B cell (primary cell): ENCODE data around the gene ROR2. TPM values are rescaled to one million over a fixed set of nuclear protein-coding genes. Genes with fewer than 3 reads are reported as not detected.

Source experiments
- ATAC-seq: fragments of 200-7000 bp; cut with Tn5 transposase; one replicate; pipeline ENCODE4 v1.10.0; 2021; ENCODE audit warnings: low read depth, mild to moderate bottlenecking, moderate number of reproducible peaks, moderate library complexity
- CTCF ChIA-PET: fragments of 350-600 bp; sonication (Branson Sonifier 250); formaldehyde crosslinking; loops from one replicate; lab custom pipeline; 2021; ENCODE audit warnings: antibody characterized with exemption, inconsistent platforms; lab: Charles Lee
- POLR2A ChIA-PET: fragments of 350-600 bp; sonication (Branson Sonifier 250); formaldehyde crosslinking; loops from one replicate; lab custom pipeline; 2021; ENCODE audit warnings: antibody characterized with exemption; lab: Charles Lee
- DNase-seq: peaks from one replicate; pipeline ENCODE4 v3.0.0; 2013
- H2AFZ ChIP-seq: 2 replicates; pipeline ENCODE4 v1.6.1; 2012; ENCODE audit warnings: mild to moderate bottlenecking, low read depth, low read length; ENCODE audit not compliant: insufficient read depth, poor library complexity, severe bottlenecking
- H3K27ac ChIP-seq, 2 donors: 1 replicate in 1 of 2; 2 replicates in 1 of 2; pipeline ENCODE4 v1.5.1; 2012 to 2013; ENCODE audit warnings: low read length in 2 of 2, mild to moderate bottlenecking in 2 of 2, moderate library complexity in 1 of 2
- H3K27me3 ChIP-seq, 4 experiments: fragments of 200-600 bp in 1 of 4; sonication (generic) in 1 of 4; replicated peaks in 1 of 4; 1 replicate in 2 of 4; 2 replicates in 2 of 4; pipeline versions ENCODE4 v1.6.1 to v1.7.0; 2013 to 2016; ENCODE audit warnings: low read length in 3 of 4, mild to moderate bottlenecking in 2 of 4, mixed read lengths in 1 of 4, moderate library complexity in 1 of 4; ENCODE audit not compliant: insufficient read depth in 4 of 4, control insufficient read depth in 3 of 4; ENCODE audit errors: control extremely low read depth in 1 of 4
- H3K36me3 ChIP-seq, 2 experiments: replicated peaks in 1 of 2; 1 replicate in 1 of 2; 2 replicates in 1 of 2; pipeline versions ENCODE4 v1.6.1 to v1.7.1; 2013; ENCODE audit warnings: low read length in 1 of 2; ENCODE audit not compliant: insufficient read depth in 2 of 2, control insufficient read depth in 1 of 2; ENCODE audit errors: control extremely low read depth in 1 of 2, extremely low read depth in 1 of 2
- H3K4me1 ChIP-seq, 2 donors: fragments of 200-600 bp in 1 of 2; sonication (generic) in 1 of 2; 1 replicate in 1 of 2; 2 replicates in 1 of 2; pipeline versions ENCODE4 v1.5.1 to v1.6.1; 2013 to 2017; ENCODE audit warnings: low read length in 2 of 2; ENCODE audit not compliant: control insufficient read depth in 2 of 2, insufficient read depth in 2 of 2
- H3K4me2 ChIP-seq: replicated peaks from 2 replicates; pipeline ENCODE3; 2012; ENCODE audit warnings: mild to moderate bottlenecking, low read depth, low read length; ENCODE audit not compliant: poor library complexity, severe bottlenecking
- H3K4me3 ChIP-seq, 5 experiments: fragments of 200-600 bp in 1 of 5; sonication (generic) in 1 of 5; 1 replicate in 3 of 5; 2 replicates in 2 of 5; pipeline versions ENCODE4 v1.5.1 to v1.7.0; 2011 to 2016; ENCODE audit warnings: low read length in 4 of 5, mild to moderate bottlenecking in 4 of 5, low read depth in 2 of 5, control low read depth in 1 of 5, moderate library complexity in 1 of 5; ENCODE audit not compliant: insufficient read depth in 1 of 5; ENCODE audit errors: control extremely low read depth in 1 of 5, extremely low read depth in 1 of 5
- H3K79me2 ChIP-seq: fragments of 200-600 bp; sonication (generic); one replicate; pipeline ENCODE4 v1.6.0; 2016; ENCODE audit warnings: low read length; ENCODE audit not compliant: control insufficient read depth, insufficient read depth
- H3K9ac ChIP-seq: fragments of 200-600 bp; sonication (generic); 2 replicates; pipeline ENCODE4 v1.6.1; 2017; ENCODE audit warnings: mild to moderate bottlenecking, low read length, moderate library complexity
- H3K9me3 ChIP-seq, 3 donors: one replicate each; pipeline versions ENCODE4 v1.6.1 to v1.7.1; 2013; ENCODE audit warnings: low read length in 2 of 3; ENCODE audit not compliant: control insufficient read depth in 2 of 3, insufficient read depth in 1 of 3; ENCODE audit errors: control extremely low read depth in 1 of 3
- H4K20me1 ChIP-seq: 2 replicates; pipeline ENCODE4 v1.6.0; 2012; ENCODE audit warnings: mild to moderate bottlenecking, low read length; ENCODE audit not compliant: insufficient read depth, control insufficient read depth, poor library complexity, severe bottlenecking
- H3K27ac Mint-ChIP-seq: one replicate; pipeline ENCODE4 v1.8.0; 2021; ENCODE audit warnings: mixed read lengths
- H3K27me3 Mint-ChIP-seq: one replicate; pipeline ENCODE4 v1.8.0; 2021; ENCODE audit warnings: mixed read lengths
- H3K4me1 Mint-ChIP-seq: one replicate; pipeline ENCODE4 v1.8.0; 2021; ENCODE audit warnings: mixed read lengths
- H3K4me3 Mint-ChIP-seq: one replicate; pipeline ENCODE4 v1.8.0; 2021; ENCODE audit warnings: mixed read lengths
- H3K9me3 Mint-ChIP-seq: one replicate; pipeline ENCODE4 v1.8.0; 2022; ENCODE audit warnings: mixed read lengths; ENCODE audit not compliant: insufficient read depth
- EZH2 ChIP-seq: IDR thresholded peaks from 2 replicates; pipeline ENCODE4 v1.6.1; 2012; ENCODE audit warnings: borderline replicate concordance, low read depth, mild to moderate bottlenecking, moderate library complexity, low read length; ENCODE audit not compliant: insufficient read depth, poor library complexity, severe bottlenecking
- WGBS: methylation state at CpG from one replicate; pipeline ENCODE4 v1.1.5; 2013; ENCODE audit warnings: missing lambda C conversion rate; ENCODE audit not compliant: insufficient coverage; 5-methylcytosine and 5-hydroxymethylcytosine counted together
- intact Hi-C: fragments of 100-400 bp; cut with micrococcal nuclease; formaldehyde crosslinking; loops from one replicate; pipeline ENCODE4 v1.10.0; 2022
- polyA plus RNA-seq: library from polyadenylated mRNA; depleted of rRNA; stranded (reverse); fragments of >200 nt; gene quantifications from 2 replicates; pipeline ENCODE4 v1.2.3, GENCODE V29; 2012
- total RNA-seq, 2 donors: library from RNA; stranded (reverse); fragments of 120-200 nt in 1 of 2; gene quantifications; 1 replicate in 1 of 2; 2 replicates in 1 of 2; pipeline versions ENCODE4 v1.2.3 to v1.2.4, GENCODE V29; 2013 to 2022
- TF ChIP-seq, protein P1 (sequence below): fragments of 200-600 bp; IDR thresholded peaks from one replicate; pipeline ENCODE4 v1.8.0; 2022; ENCODE audit warnings: antibody characterized with exemption, mild to moderate bottlenecking

ROR2 gene
- total and polyA plus RNA-seq, 2 donors (not counting 1 experiment from before 2014, with no cell fraction given): 0.21 to 0.49 TPM

DNA sequence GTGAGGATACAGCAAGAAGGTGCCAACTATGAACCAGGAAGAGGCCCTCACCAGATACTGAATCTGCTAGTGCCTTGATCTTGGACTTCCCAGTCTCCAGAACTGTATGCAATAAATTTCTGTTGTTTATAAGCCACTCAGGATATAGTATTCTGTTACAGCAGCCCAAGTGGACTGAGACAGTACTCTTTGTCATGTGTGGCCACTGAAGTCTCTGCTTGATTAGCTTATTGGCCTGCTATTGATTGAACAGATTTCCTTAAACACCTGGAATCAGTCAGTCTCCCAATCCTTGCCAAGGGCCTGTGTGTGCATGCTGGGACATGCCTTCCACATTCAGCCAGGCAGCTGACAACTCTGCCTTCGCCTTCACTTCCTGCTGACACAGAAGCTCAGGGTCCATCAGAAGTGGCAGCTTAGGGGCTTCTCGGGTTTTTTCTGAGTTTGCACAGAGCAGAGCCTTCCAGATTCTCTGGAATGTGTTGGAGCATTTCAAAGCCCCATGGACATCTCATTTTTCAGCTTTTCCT lies 13.7 kb upstream of the ROR2 start:
- Histone ChIP-seq H3K4me2 (no peak overlapping the region), H3K4me3 (no peak overlapping the region), H3K4me1 (no peaks in the 10 kb centered on the region), H3K27ac (no peak overlapping the region), H3K36me3 (no peaks in the 10 kb centered on the region), H3K79me2 (no peaks in the 10 kb centered on the region), H2AFZ (no peak overlapping the region), H3K9ac (no peak overlapping the region), H3K27me3 (peaks cover 0 to 7% (median 4%) of the 10 kb centered on the region in 4 experiments), H3K9me3 (peaks cover 0 to 6% (median 0%) of the 10 kb centered on the region in 3 donors), H4K20me1 (no peaks in the 10 kb centered on the region)
- ChIA-PET POLR2A (no interaction called here), CTCF (no interaction called here)
- DNase-seq (no peak), ATAC-seq (no peak)
- H3K27ac Mint-ChIP-seq: no peak overlapping the region
- no peaks in the 10 kb centered on the region for H3K4me1 Mint-ChIP-seq
- no peak overlapping the region for H3K4me3 Mint-ChIP-seq
- H3K27me3 Mint-ChIP-seq: peaks cover 22% of the 10 kb centered on the region
- intact Hi-C loops: no loop called here
- TF ChIP-seq EZH2: no peak
- TF ChIP-seq, protein P1, sequence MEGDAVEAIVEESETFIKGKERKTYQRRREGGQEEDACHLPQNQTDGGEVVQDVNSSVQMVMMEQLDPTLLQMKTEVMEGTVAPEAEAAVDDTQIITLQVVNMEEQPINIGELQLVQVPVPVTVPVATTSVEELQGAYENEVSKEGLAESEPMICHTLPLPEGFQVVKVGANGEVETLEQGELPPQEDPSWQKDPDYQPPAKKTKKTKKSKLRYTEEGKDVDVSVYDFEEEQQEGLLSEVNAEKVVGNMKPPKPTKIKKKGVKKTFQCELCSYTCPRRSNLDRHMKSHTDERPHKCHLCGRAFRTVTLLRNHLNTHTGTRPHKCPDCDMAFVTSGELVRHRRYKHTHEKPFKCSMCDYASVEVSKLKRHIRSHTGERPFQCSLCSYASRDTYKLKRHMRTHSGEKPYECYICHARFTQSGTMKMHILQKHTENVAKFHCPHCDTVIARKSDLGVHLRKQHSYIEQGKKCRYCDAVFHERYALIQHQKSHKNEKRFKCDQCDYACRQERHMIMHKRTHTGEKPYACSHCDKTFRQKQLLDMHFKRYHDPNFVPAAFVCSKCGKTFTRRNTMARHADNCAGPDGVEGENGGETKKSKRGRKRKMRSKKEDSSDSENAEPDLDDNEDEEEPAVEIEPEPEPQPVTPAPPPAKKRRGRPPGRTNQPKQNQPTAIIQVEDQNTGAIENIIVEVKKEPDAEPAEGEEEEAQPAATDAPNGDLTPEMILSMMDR: no peak
- WGBS: 78% methylated on average over 2 of the region's 2 CpGs
- H3K9me3 Mint-ChIP-seq: no peaks in the 10 kb centered on the region

DNA sequence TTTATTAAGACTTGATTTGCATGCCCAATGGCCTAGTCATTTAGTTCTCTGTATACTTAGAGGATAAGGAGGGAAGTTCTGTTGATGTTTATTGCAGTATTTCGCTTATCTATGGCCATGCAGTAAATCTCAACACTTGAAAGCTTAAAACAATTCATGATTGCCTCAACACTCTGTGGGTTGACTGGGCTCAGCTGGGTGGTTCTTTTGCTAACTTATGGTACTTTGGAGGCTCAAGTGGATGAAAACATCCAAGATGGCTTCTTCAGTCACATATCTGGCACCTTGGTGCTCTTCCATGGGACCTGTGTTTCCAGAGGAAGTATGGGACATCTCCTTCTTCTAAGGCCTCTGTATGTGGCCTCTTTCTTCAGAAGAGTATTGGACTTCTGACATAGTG lies 10.3 kb upstream of the ROR2 start:
- WGBS: no CpG with 5 or more reads among the region's 1 CpG
- CTCF ChIA-PET: no interaction called here
- no peaks in the 10 kb centered on the region for H3K4me1 Mint-ChIP-seq
- H3K79me2 ChIP-seq: no peaks in the 10 kb centered on the region
- H3K4me2 ChIP-seq: no peak overlapping the region
- intact Hi-C loops: no loop called here
- TF ChIP-seq, protein P1: no peak
- no peak for TF ChIP-seq EZH2
- H3K9ac ChIP-seq: no peak overlapping the region
- no peak overlapping the region for H3K4me3 ChIP-seq
- H3K36me3 ChIP-seq: no peaks in the 10 kb centered on the region
- no peaks in the 10 kb centered on the region for H3K9me3 Mint-ChIP-seq
- H3K4me1 ChIP-seq: no peaks in the 10 kb centered on the region
- peaks cover 14% of the 10 kb centered on the region for H3K27me3 Mint-ChIP-seq
- no peak overlapping the region for H3K27ac Mint-ChIP-seq
- H3K27ac ChIP-seq: no peak overlapping the region
- no peak overlapping the region for H3K4me3 Mint-ChIP-seq
- peaks cover 0 to 6% (median 0%) of the 10 kb centered on the region in 3 donors for H3K9me3 ChIP-seq
- no peak for DNase-seq
- POLR2A ChIA-PET: no interaction called here
- no peak for ATAC-seq
- no peak overlapping the region for H2AFZ ChIP-seq
- peaks cover 0 to 5% (median 0%) of the 10 kb centered on the region in 4 experiments for H3K27me3 ChIP-seq
- H4K20me1 ChIP-seq: no peaks in the 10 kb centered on the region
